Left lung (tissue), 10 donors: Measurements from ENCODE around the gene FKBP2. TPM values are rescaled to one million over a fixed set of nuclear protein-coding genes. Genes with fewer than 3 reads are reported as not detected.

ENCODE experiments used
- ATAC-seq: fragments of 200-7000 bp; cut with Tn5 transposase; one replicate; pipeline ENCODE4 v1.9.1; 2020; ENCODE audit warnings: moderate library complexity
- DNase-seq, 4 donors: peaks; one replicate each; pipeline ENCODE4 v3.0.0-alpha.2; 2013 to 2020
- H3K27ac ChIP-seq, 2 donors: fragments of 200-600 bp; sonication (generic) in 1 of 2; one replicate each; pipeline versions ENCODE4 v1.5.0 to v1.8.0; 2020 to 2021
- H3K27me3 ChIP-seq, 2 donors: fragments of 200-600 bp; sonication (generic) in 1 of 2; one replicate each; pipeline versions ENCODE4 v1.5.0 to v1.8.0; 2020 to 2021
- H3K36me3 ChIP-seq, 2 donors: fragments of 200-600 bp; sonication (generic) in 1 of 2; one replicate each; pipeline versions ENCODE4 v1.5.0 to v1.8.0; 2020 to 2021
- H3K4me1 ChIP-seq, 2 donors: fragments of 200-600 bp; one replicate each; pipeline ENCODE4 v1.8.0; 2021
- H3K4me3 ChIP-seq, 2 donors: fragments of 200-600 bp; sonication (generic) in 1 of 2; one replicate each; pipeline versions ENCODE4 v1.5.0 to v1.8.0; 2020 to 2021; ENCODE audit warnings: mild to moderate bottlenecking in 1 of 2
- H3K9me3 ChIP-seq, 2 donors: fragments of 200-600 bp; sonication (generic) in 1 of 2; one replicate each; pipeline versions ENCODE4 v1.5.0 to v1.8.0; 2020 to 2021
- CTCF ChIP-seq, 2 donors: fragments of 200-600 bp; sonication (generic) in 1 of 2; IDR thresholded peaks; one replicate each; pipeline versions ENCODE4 v1.5.0 to v1.8.0; 2021; ENCODE audit warnings: antibody characterized with exemption in 2 of 2
- intact Hi-C, 2 donors: fragments of 100-400 bp; cut with DNase I; formaldehyde crosslinking; loops; one replicate each; pipeline versions ENCODE4 v1.11.2 to v1.14.2; 2022
- polyA plus RNA-seq, 6 donors: library from polyadenylated mRNA; unstranded; fragments of 120-200 nt; gene quantifications; one replicate each; pipeline ENCODE4 v1.2.1, GENCODE V29; 2013; ENCODE audit not compliant: insufficient read length in 6 of 6
- total RNA-seq, 2 donors: library from RNA; stranded (reverse); fragmentation: NEBNext Ultra II Directional; extraction: Animal tissue kit (Norgen Biotek cat#: 25700); gene quantifications; one replicate each; pipeline ENCODE4 v1.2.1, GENCODE V29; 2021
- donor health status: DM: no; HTN: yes; CAD: no.
- donor health status: DM: no; HTN: no; CAD: no.

FKBP2 gene
- total and polyA plus RNA-seq, 8 donors, result 59.5 to 81.4 (median 69.7) TPM

GRCh38 chr11:64247729-64248531 lies 7.0 kb downstream of the FKBP2 start:
- Histone ChIP-seq H3K4me3 (peak overlapping the region; percentile 56 to 77), H3K9me3 (no peaks in the 10 kb centered on the region), H3K27me3 (no peaks in the 10 kb centered on the region), H3K4me1 (peaks cover 16 to 64% of the 10 kb centered on the region in 2 donors), H3K36me3 (peaks cover 0 to 15% of the 10 kb centered on the region in 2 donors), H3K27ac (peak overlapping the region; percentile 84 to 90)
- no peak for DNase-seq
- intact Hi-C loops, result no loop called here
- no peak for TF ChIP-seq CTCF (IDR thresholded peaks at IDR 0.05)
- ATAC-seq, result peak; percentile 0

DNA sequence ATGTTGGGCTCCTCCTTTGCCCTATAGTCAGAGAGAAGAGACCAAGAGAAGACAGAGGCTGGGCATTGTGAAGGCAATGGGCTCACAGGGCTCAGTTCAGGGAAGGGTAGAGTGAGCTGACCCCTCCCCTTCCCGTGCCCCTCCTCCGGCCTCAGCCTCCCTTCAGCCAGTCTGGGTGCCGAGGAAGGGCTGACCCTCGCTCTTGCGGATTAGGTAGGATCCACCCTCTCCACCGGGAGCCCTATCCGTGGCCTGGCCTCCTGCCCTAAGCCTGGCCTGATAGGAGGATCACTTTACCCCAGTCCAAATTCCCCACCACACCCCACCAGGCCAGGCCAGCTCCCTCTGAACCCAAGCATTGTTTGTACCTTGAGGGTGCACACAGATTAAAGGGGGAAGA lies 7.7 kb downstream of the FKBP2 start:
- H3K27ac ChIP-seq, result no peak overlapping the region
- no peak for TF ChIP-seq CTCF (IDR thresholded peaks at IDR 0.05)
- H3K36me3 ChIP-seq, result peaks cover 0 to 9% of the 10 kb centered on the region in 2 donors
- H3K4me1 ChIP-seq, result peaks cover 14 to 64% of the 10 kb centered on the region in 2 donors
- H3K9me3 ChIP-seq, result no peaks in the 10 kb centered on the region
- ATAC-seq (no peak), DNase-seq (no peak)
- no peak overlapping the region for H3K4me3 ChIP-seq
- intact Hi-C loops, result no loop called here
- H3K27me3 ChIP-seq, result no peaks in the 10 kb centered on the region

DNA sequence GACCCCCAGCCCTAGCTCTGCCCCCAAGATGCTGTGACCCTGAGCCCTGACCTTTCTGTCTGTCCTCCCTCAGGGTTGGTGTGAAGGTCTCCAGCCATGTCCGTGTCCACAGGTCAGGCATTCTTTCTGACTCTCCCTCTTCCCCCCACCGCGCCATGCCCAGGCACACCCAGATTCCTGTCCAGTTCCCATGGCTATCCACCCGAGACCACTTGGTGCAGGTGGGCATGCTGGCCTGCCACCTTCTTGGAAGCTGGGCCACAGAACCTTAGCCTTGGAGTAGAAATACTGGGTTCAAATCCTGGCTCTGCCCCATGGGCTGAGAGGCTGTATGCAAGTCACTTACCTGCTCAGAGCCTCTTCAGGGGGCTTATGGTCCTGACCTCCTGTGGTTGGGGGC lies 8.1 kb downstream of the FKBP2 start:
- intact Hi-C loops, result no loop called here
- ATAC-seq (no peak), DNase-seq (no peak)
- H3K27me3 ChIP-seq, result no peaks in the 10 kb centered on the region
- TF ChIP-seq CTCF (IDR thresholded peaks at IDR 0.05), result no peak
- H3K27ac ChIP-seq, result no peak overlapping the region
- no peaks in the 10 kb centered on the region for H3K9me3 ChIP-seq
- peaks cover 0 to 4% of the 10 kb centered on the region in 2 donors for H3K36me3 ChIP-seq
- H3K4me3 ChIP-seq, result no peak overlapping the region
- H3K4me1 ChIP-seq, result peaks cover 14 to 64% of the 10 kb centered on the region in 2 donors

DNA sequence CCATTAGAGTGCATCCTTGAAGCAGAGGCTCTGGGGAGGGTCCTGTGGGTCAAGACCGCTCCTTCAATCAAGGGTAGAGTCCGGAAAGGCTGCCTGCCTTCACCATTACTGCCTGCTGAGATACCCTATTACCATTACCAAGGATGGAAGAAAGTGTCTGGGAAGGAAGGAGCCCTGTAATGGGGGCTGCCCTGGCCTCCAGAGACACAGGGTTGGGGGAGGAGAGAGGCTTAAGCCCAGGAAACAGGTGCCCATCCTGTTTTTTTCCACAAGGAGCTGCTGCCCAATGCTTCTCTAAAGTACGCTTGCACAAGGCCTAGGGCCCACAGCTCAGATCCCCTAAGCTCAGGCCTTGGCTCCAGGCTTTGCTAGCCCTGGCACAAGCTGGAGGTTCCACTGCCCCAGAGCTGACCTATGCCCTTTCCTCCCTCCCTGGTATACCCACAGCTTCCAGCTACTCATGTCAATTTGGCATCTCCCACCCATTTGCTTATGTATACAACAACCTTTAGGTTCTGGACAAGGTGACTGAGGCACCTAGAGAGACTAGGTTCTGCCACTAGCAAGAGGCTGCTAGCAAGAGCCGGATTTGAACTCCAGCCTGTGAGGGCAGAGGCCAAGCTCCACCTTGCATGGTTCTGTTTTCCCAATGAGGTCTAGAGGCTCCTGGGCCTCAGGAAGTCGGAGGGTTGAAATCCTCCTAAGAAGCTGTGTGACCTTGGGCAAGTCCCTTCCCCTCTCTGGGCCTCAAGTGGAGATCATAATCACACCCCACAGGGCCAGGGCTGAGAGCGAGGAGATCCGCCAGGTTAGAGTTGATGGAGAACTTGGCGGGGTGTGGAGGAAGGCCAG lies 8.9 kb downstream of the FKBP2 start:
- H3K9me3 ChIP-seq, result no peaks in the 10 kb centered on the region
- peaks cover 14 to 63% of the 10 kb centered on the region in 2 donors for H3K4me1 ChIP-seq
- no peak overlapping the region for H3K4me3 ChIP-seq
- H3K27me3 ChIP-seq, result no peaks in the 10 kb centered on the region
- ATAC-seq (no peak), DNase-seq (no peak)
- no peak overlapping the region for H3K27ac ChIP-seq
- no peak for TF ChIP-seq CTCF (IDR thresholded peaks at IDR 0.05)
- peaks cover 0 to 6% of the 10 kb centered on the region in 2 donors for H3K36me3 ChIP-seq
- intact Hi-C loops, result no loop called here
